CD4-positive, alpha-beta T cell (primary cell): ENCODE results near the gene SPNS1. TPM values are rescaled to one million over a fixed set of nuclear protein-coding genes. Genes with fewer than 3 reads are reported as not detected.
"Not testable (repeated sequence)": the region's sequence is repeated elsewhere in the genome, so short reads cannot be mapped to it uniquely, and the experiment has no call there.

Source experiments
- ATAC-seq: fragments of 200-7000 bp; cut with Tn5 transposase; one replicate; pipeline ENCODE4 v1.10.0; 2022; ENCODE audit warnings: mild to moderate bottlenecking; ENCODE audit not compliant: poor library complexity
- CTCF ChIA-PET: fragments of 350-600 bp; sonication (Branson Sonifier 250); formaldehyde crosslinking; loops from one replicate; lab custom pipeline; 2021; ENCODE audit warnings: antibody characterized with exemption, inconsistent platforms; lab: Charles Lee
- POLR2A ChIA-PET: fragments of 350-600 bp; sonication (Branson Sonifier 250); formaldehyde crosslinking; loops from one replicate; lab custom pipeline; 2021; ENCODE audit warnings: antibody characterized with exemption, inconsistent platforms; lab: Charles Lee
- DNase-seq, 14 experiments: peaks; one replicate each; pipeline ENCODE4 v3.0.0-alpha.2; 2013 to 2020; ENCODE audit warnings: mixed read lengths in 2 of 14
- H3K27ac ChIP-seq, 2 donors: one replicate each; pipeline versions ENCODE4 v1.5.1 to v1.7.0; 2013; ENCODE audit warnings: low read length in 2 of 2, low read depth in 1 of 2, mild to moderate bottlenecking in 1 of 2
- H3K27me3 ChIP-seq, 2 experiments: 1 replicate in 1 of 2; 2 replicates in 1 of 2; pipeline versions ENCODE4 v1.6.1 to v1.7.0; 2013; ENCODE audit warnings: low read length in 2 of 2, control low read depth in 1 of 2, mild to moderate bottlenecking in 1 of 2, moderate library complexity in 1 of 2; ENCODE audit not compliant: insufficient read depth in 2 of 2, control insufficient read depth in 1 of 2
- H3K36me3 ChIP-seq: one replicate; pipeline ENCODE4 v1.6.1; 2013; ENCODE audit warnings: low read length, control low read depth; ENCODE audit not compliant: insufficient read depth
- H3K4me1 ChIP-seq: one replicate; pipeline ENCODE4 v1.6.1; 2013; ENCODE audit warnings: low read length, control low read depth; ENCODE audit not compliant: insufficient read depth
- H3K4me3 ChIP-seq: one replicate; pipeline ENCODE4 v1.5.1; 2013; ENCODE audit warnings: mild to moderate bottlenecking, low read length, moderate library complexity
- H3K9me3 ChIP-seq, 2 experiments: 1 replicate in 1 of 2; 2 replicates in 1 of 2; pipeline versions ENCODE4 v1.6.1 to v1.7.0; 2013; ENCODE audit warnings: low read length in 2 of 2, mild to moderate bottlenecking in 2 of 2, control low read depth in 1 of 2, moderate library complexity in 1 of 2; ENCODE audit not compliant: control insufficient read depth in 1 of 2, insufficient read depth in 1 of 2
- H3K27ac Mint-ChIP-seq: one replicate; pipeline ENCODE4 v1.8.0; 2020; ENCODE audit warnings: mixed read lengths
- H3K27me3 Mint-ChIP-seq: one replicate; pipeline ENCODE4 v1.8.0; 2021; ENCODE audit warnings: mixed read lengths
- H3K36me3 Mint-ChIP-seq: one replicate; pipeline ENCODE4 v1.8.0; 2021; ENCODE audit warnings: low read depth, mixed read lengths
- H3K4me1 Mint-ChIP-seq: one replicate; pipeline ENCODE4 v1.8.0; 2021; ENCODE audit warnings: low read depth, mixed read lengths
- H3K4me3 Mint-ChIP-seq: one replicate; pipeline ENCODE4 v1.8.0; 2020; ENCODE audit warnings: mild to moderate bottlenecking, mixed read lengths
- H3K9me3 Mint-ChIP-seq: one replicate; pipeline ENCODE4 v1.8.0; 2020; ENCODE audit warnings: mixed read lengths
- intact Hi-C, 2 experiments: fragments of 100-400 bp; cut with DNase I in 1 of 2; cut with micrococcal nuclease in 1 of 2; formaldehyde crosslinking; loops; one replicate each; pipeline versions ENCODE4 v1.15.1 to v1.9.0; 2023 to 2025; cut with DNase I, micrococcal nuclease
- total RNA-seq, 174 experiments: library from RNA in 2 of 174; stranded (reverse) in 2 of 174; gene quantifications; one replicate each; pipeline ENCODE4 v1.2.3 and lab custom pipeline; 2021 to 2026
- TF ChIP-seq, protein P1 (sequence below): fragments of 200-600 bp; IDR thresholded peaks from one replicate; pipeline ENCODE4 v1.8.0; 2022; ENCODE audit warnings: antibody characterized with exemption, mild to moderate bottlenecking

SPNS1 gene
- total RNA-seq, 2 experiments from 2014 or later, result 24.4 to 28.1 TPM

GRCh38 chr16:28937222-28937876 lies 37.2 kb upstream of the SPNS1 start:
- POLR2A ChIA-PET, result no interaction called here
- intact Hi-C loops, result no loop called here
- H3K9me3 ChIP-seq, result peaks cover 0 to 4% of the 10 kb centered on the region in 2 experiments
- Mint-ChIP-seq H3K4me1 (peaks cover 28% of the 10 kb centered on the region), H3K27ac (no peak overlapping the region), H3K9me3 (no peaks in the 10 kb centered on the region), H3K36me3 (no peaks in the 10 kb centered on the region), H3K4me3 (no peak overlapping the region), H3K27me3 (no peaks in the 10 kb centered on the region)
- H3K4me3 ChIP-seq, result no peak overlapping the region
- ATAC-seq (no peak), DNase-seq (no peak)
- TF ChIP-seq, protein P1, sequence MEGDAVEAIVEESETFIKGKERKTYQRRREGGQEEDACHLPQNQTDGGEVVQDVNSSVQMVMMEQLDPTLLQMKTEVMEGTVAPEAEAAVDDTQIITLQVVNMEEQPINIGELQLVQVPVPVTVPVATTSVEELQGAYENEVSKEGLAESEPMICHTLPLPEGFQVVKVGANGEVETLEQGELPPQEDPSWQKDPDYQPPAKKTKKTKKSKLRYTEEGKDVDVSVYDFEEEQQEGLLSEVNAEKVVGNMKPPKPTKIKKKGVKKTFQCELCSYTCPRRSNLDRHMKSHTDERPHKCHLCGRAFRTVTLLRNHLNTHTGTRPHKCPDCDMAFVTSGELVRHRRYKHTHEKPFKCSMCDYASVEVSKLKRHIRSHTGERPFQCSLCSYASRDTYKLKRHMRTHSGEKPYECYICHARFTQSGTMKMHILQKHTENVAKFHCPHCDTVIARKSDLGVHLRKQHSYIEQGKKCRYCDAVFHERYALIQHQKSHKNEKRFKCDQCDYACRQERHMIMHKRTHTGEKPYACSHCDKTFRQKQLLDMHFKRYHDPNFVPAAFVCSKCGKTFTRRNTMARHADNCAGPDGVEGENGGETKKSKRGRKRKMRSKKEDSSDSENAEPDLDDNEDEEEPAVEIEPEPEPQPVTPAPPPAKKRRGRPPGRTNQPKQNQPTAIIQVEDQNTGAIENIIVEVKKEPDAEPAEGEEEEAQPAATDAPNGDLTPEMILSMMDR, result no peak
- CTCF ChIA-PET, result interaction anchor here (1.6 kb wide), 1 partner anchor 8 kb away, joined by 6 read pairs; no protein-coding TSS in a partner anchor
- H3K27ac ChIP-seq, result no peak overlapping the region
- peaks cover 14% of the 10 kb centered on the region for H3K4me1 ChIP-seq
- no peaks in the 10 kb centered on the region for H3K36me3 ChIP-seq
- no peaks in the 10 kb centered on the region for H3K27me3 ChIP-seq

DNA sequence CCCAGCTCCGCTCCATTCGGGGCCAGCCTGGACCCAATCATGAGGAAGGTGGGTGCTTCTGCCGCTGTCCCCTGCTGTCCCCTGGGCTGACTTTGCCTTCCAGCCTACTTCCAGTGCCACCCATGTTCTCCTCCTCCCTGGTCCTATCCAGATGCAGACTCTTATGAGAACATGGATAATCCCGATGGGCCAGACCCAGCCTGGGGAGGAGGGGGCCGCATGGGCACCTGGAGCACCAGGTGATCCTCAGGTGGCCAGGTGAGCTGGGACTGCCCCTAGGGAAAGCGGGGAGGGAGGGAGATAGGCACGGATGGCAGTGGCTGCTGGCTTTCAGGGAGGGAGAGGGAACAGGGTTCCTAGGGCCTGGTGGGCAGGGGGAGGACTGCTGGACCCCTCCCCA lies 35.9 kb upstream of the SPNS1 start:
- H3K4me1 ChIP-seq, result peaks cover 14% of the 10 kb centered on the region
- Mint-ChIP-seq H3K9me3 (no peaks in the 10 kb centered on the region), H3K27me3 (no peaks in the 10 kb centered on the region), H3K36me3 (no peaks in the 10 kb centered on the region), H3K4me3 (no peak overlapping the region), H3K4me1 (peaks cover 28% of the 10 kb centered on the region), H3K27ac (no peak overlapping the region)
- H3K9me3 ChIP-seq, result peaks cover 0 to 4% of the 10 kb centered on the region in 2 experiments
- no peaks in the 10 kb centered on the region for H3K27me3 ChIP-seq
- TF ChIP-seq, protein P1, result no peak
- DNase-seq (no peak), ATAC-seq (no peak)
- CTCF ChIA-PET, result no interaction called here
- H3K4me3 ChIP-seq, result no peak overlapping the region
- intact Hi-C loops, result no loop called here
- no peak overlapping the region for H3K27ac ChIP-seq
- POLR2A ChIA-PET, result no interaction called here
- H3K36me3 ChIP-seq, result no peaks in the 10 kb centered on the region

- intact Hi-C loops, H3K4me3 Mint-ChIP-seq, H3K27me3 Mint-ChIP-seq, H3K36me3 ChIP-seq, H3K36me3 Mint-ChIP-seq, CTCF ChIA-PET, H3K9me3 ChIP-seq, H3K27ac Mint-ChIP-seq, H3K27me3 ChIP-seq, H3K27ac ChIP-seq, DNase-seq, H3K9me3 Mint-ChIP-seq, H3K4me3 ChIP-seq, ATAC-seq, POLR2A ChIA-PET: not testable (repeated sequence)
- peaks cover 28% of the 10 kb centered on the region for H3K4me1 Mint-ChIP-seq
- H3K4me1 ChIP-seq, result peaks cover 14% of the 10 kb centered on the region
Measured at GRCh38 chr16:28939825-28940224, 34.8 kb upstream of the SPNS1 start.
